ENCODE results near the gene MDN1.

DNA sequence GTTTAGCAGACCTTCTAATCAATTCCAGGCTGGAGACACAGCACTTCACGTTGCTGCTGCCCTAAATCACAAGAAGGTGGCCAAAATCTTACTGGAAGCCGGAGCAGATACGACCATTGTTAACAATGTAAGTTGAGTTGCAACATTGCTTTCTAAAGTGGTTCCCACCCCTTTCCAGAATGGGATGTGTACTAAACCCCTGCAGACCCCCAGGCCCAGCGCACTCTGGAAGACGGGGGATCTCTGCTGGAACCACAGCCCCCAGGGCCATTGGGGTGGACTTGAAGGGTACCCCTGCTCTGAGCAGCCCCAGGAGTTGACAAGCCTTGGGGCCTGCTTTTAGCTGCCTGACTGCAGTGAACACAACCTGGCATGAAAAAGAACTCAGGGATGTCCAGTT is 203.1 kb downstream of the MDN1 start:
- TF ChIP-seq CTCF (IDR thresholded peaks at IDR 0.05) (no peak), ZFX (IDR thresholded peaks at IDR 0.05; ENCODE audit: borderline replicate concordance) (no peak)

Measured in 22Rv1 (cell line).